AG04449 (cell line): ENCODE results near the gene PLD5.

ENCODE experiments used
- CTCF ChIA-PET: fragments of 350-600 bp; formaldehyde crosslinking; extraction: SDS; loops from one replicate; lab custom pipeline; 2021; ENCODE audit warnings: antibody characterized with exemption; lab: Yijun Ruan, JAX
- POLR2A ChIA-PET: fragments of 400-600, 350-600 bp; formaldehyde crosslinking; extraction: SDS; loops from one replicate; lab custom pipeline; 2020; ENCODE audit warnings: antibody characterized with exemption, inconsistent platforms; lab: Yijun Ruan, JAX
- DNase-seq: peaks from one replicate; pipeline ENCODE4 v3.0.0-alpha.2; 2010; ENCODE audit warnings: low read depth, low spot score
- H3K4me3 ChIP-seq: 2 replicates; pipeline ENCODE4 v1.5.1; 2011; ENCODE audit warnings: low read depth, mild to moderate bottlenecking, control low read depth, low read length
- CTCF ChIP-seq: IDR thresholded peaks from one replicate; pipeline ENCODE4 v1.5.1; 2011; ENCODE audit warnings: mild to moderate bottlenecking, moderate library complexity, low read length, control low read depth, inconsistent platforms; ENCODE audit not compliant: insufficient read depth; ENCODE audit errors: missing control alignments

Gene PLD5

GRCh38 chr1:242245255-242245654 is 279.2 kb downstream of the PLD5 start:
- H3K4me3 ChIP-seq: no peak overlapping the region
- ChIA-PET CTCF (no interaction called here), POLR2A (no interaction called here)
- no peak for TF ChIP-seq CTCF
- no peak for DNase-seq

GRCh38 chr1:242243472-242243871 is 281.0 kb downstream of the PLD5 start:
- H3K4me3 ChIP-seq: no peak overlapping the region
- POLR2A ChIA-PET: no interaction called here
- no peak for DNase-seq
- CTCF ChIA-PET: no interaction called here
- TF ChIP-seq CTCF: no peak

- DNase-seq: no peak
- CTCF ChIA-PET: no interaction called here
- no peak overlapping the region for H3K4me3 ChIP-seq
- POLR2A ChIA-PET: no interaction called here
- TF ChIP-seq CTCF: no peak
Observed at GRCh38 chr1:242242983-242243382, 281.5 kb downstream of the PLD5 start.

GRCh38 chr1:242241936-242242335 is 282.6 kb downstream of the PLD5 start:
- no peak for TF ChIP-seq CTCF
- no peak for DNase-seq
- POLR2A ChIA-PET: no interaction called here
- no peak overlapping the region for H3K4me3 ChIP-seq
- CTCF ChIA-PET: no interaction called here

GRCh38 chr1:242240691-242241090 is 283.8 kb downstream of the PLD5 start:
- no peak for TF ChIP-seq CTCF
- DNase-seq: no peak
- CTCF ChIA-PET: no interaction called here
- H3K4me3 ChIP-seq: no peak overlapping the region
- POLR2A ChIA-PET: no interaction called here

- no peak for DNase-seq
- no peak overlapping the region for H3K4me3 ChIP-seq
- TF ChIP-seq CTCF: no peak
- ChIA-PET POLR2A (no interaction called here), CTCF (no interaction called here)
Observed at GRCh38 chr1:242240077-242240476, 284.4 kb downstream of the PLD5 start.
